ENCODE results near the gene SUN2. TPM values are rescaled to one million over a fixed set of nuclear protein-coding genes. Genes with fewer than 3 reads are reported as not detected.

The SUN2 gene
- total and polyA plus RNA-seq, 2 of the 13 experiments (the other 11 are each of a cell fraction or from before 2014, with no cell fraction given) = 45.6 to 56.6 TPM

DNA sequence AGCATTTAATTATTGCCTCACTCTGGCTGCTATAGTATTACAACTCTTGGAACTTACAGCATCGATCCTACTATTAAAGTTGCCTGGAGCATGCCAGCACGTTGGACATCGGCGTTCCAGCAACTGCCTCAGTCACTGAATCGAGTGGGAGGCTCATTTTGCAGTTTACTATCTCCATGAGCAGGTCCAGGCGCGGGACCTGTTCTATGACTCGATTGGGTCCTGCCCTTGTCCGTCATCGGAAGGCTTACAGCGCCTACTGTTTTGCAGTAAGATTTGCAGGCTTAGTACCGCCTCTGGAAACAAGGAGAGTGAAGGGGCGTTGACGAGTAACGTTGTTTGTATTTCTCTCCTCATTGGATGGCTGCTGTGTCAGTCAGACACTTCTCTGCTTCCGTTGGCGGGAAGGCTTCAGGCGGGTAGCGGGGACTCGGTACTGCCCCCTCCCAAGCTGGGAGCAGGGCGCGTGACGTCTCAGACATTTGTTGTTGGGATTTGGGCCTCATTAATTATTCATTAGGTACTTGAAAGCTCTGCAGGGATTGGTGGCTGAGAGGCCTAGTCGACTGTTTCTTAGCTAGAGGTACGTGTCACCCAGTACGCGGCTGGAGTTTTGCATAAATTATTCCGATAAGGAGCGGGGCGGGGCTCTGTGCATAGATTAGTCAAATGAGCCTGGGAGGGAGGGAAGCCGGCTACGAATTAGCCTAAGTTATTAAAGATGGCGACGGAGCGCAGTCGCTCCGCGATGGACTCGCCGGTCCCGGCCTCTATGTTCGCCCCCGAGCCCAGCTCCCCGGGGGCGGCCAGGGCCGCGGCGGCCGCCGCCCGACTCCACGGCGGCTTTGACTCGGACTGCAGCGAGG lies 50.3 kb downstream of the SUN2 start, which contains the start of gene GTPBP1 (continued):
- TF ChIP-seq, protein P1, sequence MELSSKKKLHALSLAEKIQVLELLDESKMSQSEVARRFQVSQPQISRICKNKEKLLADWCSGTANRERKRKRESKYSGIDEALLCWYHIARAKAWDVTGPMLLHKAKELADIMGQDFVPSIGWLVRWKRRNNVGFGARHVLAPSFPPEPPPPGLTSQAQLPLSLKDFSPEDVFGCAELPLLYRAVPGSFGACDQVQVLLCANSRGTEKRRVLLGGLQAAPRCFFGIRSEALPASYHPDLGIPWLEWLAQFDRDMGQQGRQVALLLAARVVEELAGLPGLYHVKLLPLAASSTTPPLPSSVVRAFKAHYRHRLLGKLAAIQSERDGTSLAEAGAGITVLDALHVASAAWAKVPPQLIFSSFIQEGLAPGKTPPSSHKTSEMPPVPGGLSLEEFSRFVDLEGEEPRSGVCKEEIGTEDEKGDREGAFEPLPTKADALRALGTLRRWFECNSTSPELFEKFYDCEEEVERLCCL (CRISPR knock-in tag; IDR thresholded peaks at IDR 0.05; ENCODE audit: borderline replicate concordance) = no peak
- TF ChIP-seq RXRB (CRISPR knock-in tag; IDR thresholded peaks at IDR 0.05; ENCODE audit: borderline replicate concordance) (no peak), MIXL1 (CRISPR knock-in tag; IDR thresholded peaks at IDR 0.05) (peak; percentile 71; the same call in 1 of the 2 replicates), MED1 (CRISPR knock-in tag; IDR thresholded peaks at IDR 0.05) (0 out of 2 replicates have a peak, but pooled peaks have one; percentile 11), PRPF4 (IDR thresholded peaks at IDR 0.05; ENCODE audit: low read depth, low read length, poor library complexity, severe bottlenecking) (no peak), EED (CRISPR knock-in tag; IDR thresholded peaks at IDR 0.05) (no peak), GTF2F1 (IDR thresholded peaks at IDR 0.05; ENCODE audit: low read length) (0 out of 2 replicates have a peak, but pooled peaks have one; percentile 37), YEATS4 (CRISPR knock-in tag; IDR thresholded peaks at IDR 0.05; ENCODE audit: borderline replicate concordance) (no peak), ZNF138 (CRISPR knock-in tag; IDR thresholded peaks at IDR 0.05; ENCODE audit: low read depth) (no peak), JARID2 (CRISPR knock-in tag; IDR thresholded peaks at IDR 0.05; ENCODE audit: insufficient replicate concordance) (no peak), MAFF (IDR thresholded peaks at IDR 0.05; ENCODE audit: low read depth, low read length) (peak; percentile 80; the same call in 1 of the 2 replicates), HNRNPK (IDR thresholded peaks at IDR 0.05; ENCODE audit: low read depth, low read length, poor library complexity, severe bottlenecking) (no peak), SMAD9 (CRISPR knock-in tag; IDR thresholded peaks at IDR 0.05) (no peak), ZNF557 (CRISPR knock-in tag; IDR thresholded peaks at IDR 0.05) (no peak), SSRP1 (CRISPR knock-in tag; IDR thresholded peaks at IDR 0.05) (no peak)
- TF ChIP-seq, protein P2, sequence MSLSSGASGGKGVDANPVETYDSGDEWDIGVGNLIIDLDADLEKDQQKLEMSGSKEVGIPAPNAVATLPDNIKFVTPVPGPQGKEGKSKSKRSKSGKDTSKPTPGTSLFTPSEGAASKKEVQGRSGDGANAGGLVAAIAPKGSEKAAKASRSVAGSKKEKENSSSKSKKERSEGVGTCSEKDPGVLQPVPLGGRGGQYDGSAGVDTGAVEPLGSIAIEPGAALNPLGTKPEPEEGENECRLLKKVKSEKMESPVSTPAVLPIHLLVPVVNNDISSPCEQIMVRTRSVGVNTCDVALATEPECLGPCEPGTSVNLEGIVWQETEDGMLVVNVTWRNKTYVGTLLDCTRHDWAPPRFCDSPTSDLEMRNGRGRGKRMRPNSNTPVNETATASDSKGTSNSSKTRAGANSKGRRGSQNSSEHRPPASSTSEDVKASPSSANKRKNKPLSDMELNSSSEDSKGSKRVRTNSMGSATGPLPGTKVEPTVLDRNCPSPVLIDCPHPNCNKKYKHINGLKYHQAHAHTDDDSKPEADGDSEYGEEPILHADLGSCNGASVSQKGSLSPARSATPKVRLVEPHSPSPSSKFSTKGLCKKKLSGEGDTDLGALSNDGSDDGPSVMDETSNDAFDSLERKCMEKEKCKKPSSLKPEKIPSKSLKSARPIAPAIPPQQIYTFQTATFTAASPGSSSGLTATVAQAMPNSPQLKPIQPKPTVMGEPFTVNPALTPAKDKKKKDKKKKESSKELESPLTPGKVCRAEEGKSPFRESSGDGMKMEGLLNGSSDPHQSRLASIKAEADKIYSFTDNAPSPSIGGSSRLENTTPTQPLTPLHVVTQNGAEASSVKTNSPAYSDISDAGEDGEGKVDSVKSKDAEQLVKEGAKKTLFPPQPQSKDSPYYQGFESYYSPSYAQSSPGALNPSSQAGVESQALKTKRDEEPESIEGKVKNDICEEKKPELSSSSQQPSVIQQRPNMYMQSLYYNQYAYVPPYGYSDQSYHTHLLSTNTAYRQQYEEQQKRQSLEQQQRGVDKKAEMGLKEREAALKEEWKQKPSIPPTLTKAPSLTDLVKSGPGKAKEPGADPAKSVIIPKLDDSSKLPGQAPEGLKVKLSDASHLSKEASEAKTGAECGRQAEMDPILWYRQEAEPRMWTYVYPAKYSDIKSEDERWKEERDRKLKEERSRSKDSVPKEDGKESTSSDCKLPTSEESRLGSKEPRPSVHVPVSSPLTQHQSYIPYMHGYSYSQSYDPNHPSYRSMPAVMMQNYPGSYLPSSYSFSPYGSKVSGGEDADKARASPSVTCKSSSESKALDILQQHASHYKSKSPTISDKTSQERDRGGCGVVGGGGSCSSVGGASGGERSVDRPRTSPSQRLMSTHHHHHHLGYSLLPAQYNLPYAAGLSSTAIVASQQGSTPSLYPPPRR (CRISPR knock-in tag; IDR thresholded peaks at IDR 0.05; ENCODE audit: borderline replicate concordance) = no peak
- TF ChIP-seq, protein P3, sequence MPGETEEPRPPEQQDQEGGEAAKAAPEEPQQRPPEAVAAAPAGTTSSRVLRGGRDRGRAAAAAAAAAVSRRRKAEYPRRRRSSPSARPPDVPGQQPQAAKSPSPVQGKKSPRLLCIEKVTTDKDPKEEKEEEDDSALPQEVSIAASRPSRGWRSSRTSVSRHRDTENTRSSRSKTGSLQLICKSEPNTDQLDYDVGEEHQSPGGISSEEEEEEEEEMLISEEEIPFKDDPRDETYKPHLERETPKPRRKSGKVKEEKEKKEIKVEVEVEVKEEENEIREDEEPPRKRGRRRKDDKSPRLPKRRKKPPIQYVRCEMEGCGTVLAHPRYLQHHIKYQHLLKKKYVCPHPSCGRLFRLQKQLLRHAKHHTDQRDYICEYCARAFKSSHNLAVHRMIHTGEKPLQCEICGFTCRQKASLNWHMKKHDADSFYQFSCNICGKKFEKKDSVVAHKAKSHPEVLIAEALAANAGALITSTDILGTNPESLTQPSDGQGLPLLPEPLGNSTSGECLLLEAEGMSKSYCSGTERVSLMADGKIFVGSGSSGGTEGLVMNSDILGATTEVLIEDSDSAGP (CRISPR knock-in tag; IDR thresholded peaks at IDR 0.05; ENCODE audit: borderline replicate concordance) = 0 out of 2 replicates have a peak, but pooled peaks have one; percentile 18
- TF ChIP-seq, protein P4, sequence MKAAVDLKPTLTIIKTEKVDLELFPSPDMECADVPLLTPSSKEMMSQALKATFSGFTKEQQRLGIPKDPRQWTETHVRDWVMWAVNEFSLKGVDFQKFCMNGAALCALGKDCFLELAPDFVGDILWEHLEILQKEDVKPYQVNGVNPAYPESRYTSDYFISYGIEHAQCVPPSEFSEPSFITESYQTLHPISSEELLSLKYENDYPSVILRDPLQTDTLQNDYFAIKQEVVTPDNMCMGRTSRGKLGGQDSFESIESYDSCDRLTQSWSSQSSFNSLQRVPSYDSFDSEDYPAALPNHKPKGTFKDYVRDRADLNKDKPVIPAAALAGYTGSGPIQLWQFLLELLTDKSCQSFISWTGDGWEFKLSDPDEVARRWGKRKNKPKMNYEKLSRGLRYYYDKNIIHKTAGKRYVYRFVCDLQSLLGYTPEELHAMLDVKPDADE (CRISPR knock-in tag; IDR thresholded peaks at IDR 0.05) = no peak
- TF ChIP-seq, protein P5, sequence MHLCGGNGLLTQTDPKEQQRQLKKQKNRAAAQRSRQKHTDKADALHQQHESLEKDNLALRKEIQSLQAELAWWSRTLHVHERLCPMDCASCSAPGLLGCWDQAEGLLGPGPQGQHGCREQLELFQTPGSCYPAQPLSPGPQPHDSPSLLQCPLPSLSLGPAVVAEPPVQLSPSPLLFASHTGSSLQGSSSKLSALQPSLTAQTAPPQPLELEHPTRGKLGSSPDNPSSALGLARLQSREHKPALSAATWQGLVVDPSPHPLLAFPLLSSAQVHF (CRISPR knock-in tag; IDR thresholded peaks at IDR 0.05) = no peak

Measured in HepG2 (cell line).